HCT116 (cell line): ENCODE results near the gene ACAN. TPM values are rescaled to one million over a fixed set of nuclear protein-coding genes. Genes with fewer than 3 reads are reported as not detected.
A peak's percentile ranks its signal among the peaks of the same experiment; 100 is the strongest.

Source experiments
- ATAC-seq: fragments of 200-7000 bp; cut with Tn5 transposase; 2 replicates; pipeline ENCODE4 v1.9.1; 2020; ENCODE audit warnings: mild to moderate bottlenecking, moderate library complexity
- BruUV-seq: library from RNA; stranded (reverse); fragments of 400-500 nt; replicated peaks from 2 replicates; lab custom pipeline; 2021; lab: Mats Ljungman, UMichigan
- CTCF ChIA-PET: fragments of 300-600 bp; sonication (Branson Sonifier 250); formaldehyde crosslinking; loops from one replicate; lab custom pipeline; 2021; ENCODE audit warnings: antibody characterized with exemption; lab: Charles Lee
- POLR2A ChIA-PET: fragments of 300-600, 350-600 bp; sonication (Branson Sonifier 250); formaldehyde crosslinking; loops from one replicate; lab custom pipeline; 2021; ENCODE audit warnings: antibody characterized with exemption; lab: Charles Lee
- RAD21 ChIA-PET, 2 experiments: fragments of 300-600 bp; sonication (Branson Sonifier 250); formaldehyde crosslinking; loops; one replicate each; lab custom pipeline; 2023; ENCODE audit warnings: low total read pairs in 2 of 2; ENCODE audit not compliant: uncharacterized antibody in 2 of 2, unreplicated experiment in 2 of 2, low non-redundant PET in 1 of 2; lab: Charles Lee
- DNase-seq: peaks from one replicate; pipeline ENCODE4 v3.0.0-alpha.2; 2010; ENCODE audit warnings: low read depth, low spot score
- H2AFZ ChIP-seq: fragments of 200-600 bp; shearing (Covaris generic), sonication (generic); 2 replicates; pipeline ENCODE4 v1.6.1; 2017; ENCODE audit warnings: low read depth, mixed run types, mixed read lengths, antibody characterized with exemption, low read length; ENCODE audit not compliant: poor library complexity, severe bottlenecking
- H3K27ac ChIP-seq: 2 replicates; pipeline ENCODE4 v1.5.1; 2012; ENCODE audit warnings: low read depth, low read length
- H3K27me3 ChIP-seq: fragments of 200-600 bp; sonication (generic); 2 replicates; pipeline ENCODE4 v1.6.1; 2016; ENCODE audit warnings: mixed run types, low read length, mixed read lengths; ENCODE audit not compliant: insufficient read depth
- H3K36me3 ChIP-seq, 2 experiments: fragments of 200-500 bp in 1 of 2; fragments of 200-600 bp in 1 of 2; sonication (Bioruptor generic) in 1 of 2; sonication (generic) in 1 of 2; 2 replicates each; pipeline versions ENCODE4 v1.5.1 to v1.6.1; 2014 to 2016; ENCODE audit warnings: low read length in 2 of 2, inconsistent platforms in 1 of 2, mixed read lengths in 1 of 2, mixed run types in 1 of 2; ENCODE audit not compliant: insufficient read depth in 2 of 2, control insufficient read depth in 1 of 2
- H3K4me1 ChIP-seq, 2 experiments: fragments of 200-600 bp in 1 of 2; sonication (generic) in 1 of 2; 2 replicates each; pipeline versions ENCODE4 v1.5.1 to v1.6.1; 2012 to 2017; ENCODE audit warnings: low read length in 2 of 2, inconsistent platforms in 1 of 2, mild to moderate bottlenecking in 1 of 2, mixed read lengths in 1 of 2, mixed run types in 1 of 2, moderate library complexity in 1 of 2; ENCODE audit not compliant: insufficient read depth in 2 of 2, control insufficient read depth in 1 of 2
- H3K4me2 ChIP-seq: fragments of 200-600 bp; sonication (generic); 2 replicates; pipeline ENCODE4 v1.6.1; 2017; ENCODE audit warnings: mixed run types, low read length, mixed read lengths
- H3K4me3 ChIP-seq, 2 experiments: fragments of 200-600 bp in 1 of 2; sonication (generic) in 1 of 2; replicated peaks in 1 of 2; 2 replicates each; pipeline ENCODE4 v1.5.1; 2011 to 2016; ENCODE audit warnings: low read length in 2 of 2, control low read depth in 1 of 2, low read depth in 1 of 2, mild to moderate bottlenecking in 1 of 2, mixed read lengths in 1 of 2, mixed run types in 1 of 2
- H3K79me2 ChIP-seq: fragments of 200-600 bp; sonication (generic); 2 replicates; pipeline ENCODE4 v1.6.1; 2017; ENCODE audit warnings: mild to moderate bottlenecking, mixed run types, low read length, moderate library complexity, mixed read lengths; ENCODE audit not compliant: insufficient read depth
- H3K9ac ChIP-seq: fragments of 200-600 bp; sonication (generic); 2 replicates; pipeline ENCODE4 v1.6.1; 2016; ENCODE audit warnings: low read length, mixed read lengths
- H3K9me2 ChIP-seq: fragments of 200-600 bp; sonication (generic), shearing (Covaris generic); 2 replicates; pipeline ENCODE4 v1.6.1; 2017; ENCODE audit warnings: mixed run types, mild to moderate bottlenecking, moderate library complexity; ENCODE audit not compliant: insufficient read depth
- H3K9me3 ChIP-seq, 2 experiments: fragments of 200-500 bp in 1 of 2; fragments of 200-600 bp in 1 of 2; sonication (Bioruptor generic) in 1 of 2; sonication (generic) in 1 of 2; 2 replicates each; pipeline ENCODE4 v1.6.1; 2014 to 2017; ENCODE audit warnings: low read length in 2 of 2, mixed read lengths in 2 of 2, inconsistent platforms in 1 of 2, low read depth in 1 of 2, mild to moderate bottlenecking in 1 of 2, mixed run types in 1 of 2, moderate library complexity in 1 of 2; ENCODE audit not compliant: control insufficient read depth in 1 of 2, insufficient read depth in 1 of 2
- H4K20me1 ChIP-seq: fragments of 200-600 bp; sonication (generic), shearing (Covaris generic); 2 replicates; pipeline ENCODE4 v1.6.1; 2017; ENCODE audit warnings: mixed run types, mild to moderate bottlenecking, moderate library complexity; ENCODE audit not compliant: insufficient read depth
- CBX3 ChIP-seq: IDR thresholded peaks from 2 replicates; pipeline ENCODE4 v1.6.1; 2012; ENCODE audit warnings: low read depth
- EZH2phosphoT487 ChIP-seq: fragments of 200-600 bp; IDR thresholded peaks from 2 replicates; pipeline ENCODE4 v1.6.1; 2018; ENCODE audit warnings: antibody characterized with exemption, borderline replicate concordance
- JUND ChIP-seq: IDR thresholded peaks from 2 replicates; pipeline ENCODE4 v1.6.1; 2012
- MAX ChIP-seq: IDR thresholded peaks from 2 replicates; pipeline ENCODE4 v1.6.1; 2012
- POLR2AphosphoS5 ChIP-seq: IDR thresholded peaks from 2 replicates; pipeline ENCODE4 v1.6.1; 2011; ENCODE audit warnings: mild to moderate bottlenecking, low read depth, low read length, moderate library complexity
- SIN3A ChIP-seq: IDR thresholded peaks from 2 replicates; pipeline ENCODE4 v1.6.1; 2012; ENCODE audit warnings: low read depth
- SP1 ChIP-seq: IDR thresholded peaks from 2 replicates; pipeline ENCODE4 v1.6.1; 2012; ENCODE audit warnings: low read depth
- TCF7L2 ChIP-seq: IDR thresholded peaks from 2 replicates; pipeline ENCODE4 v1.7.0; 2011; ENCODE audit warnings: borderline replicate concordance, inconsistent platforms; ENCODE audit not compliant: insufficient read depth, insufficient read length; ENCODE audit errors: extremely low read depth
- YY1 ChIP-seq: IDR thresholded peaks from 2 replicates; pipeline ENCODE4 v1.6.1; 2011; ENCODE audit warnings: low read length, low read depth, moderate library complexity, mild to moderate bottlenecking; ENCODE audit not compliant: insufficient replicate concordance; ENCODE audit errors: extremely low read depth
- ZNF274 ChIP-seq: fragments of 200-500 bp; sonication (Bioruptor generic); IDR thresholded peaks from 2 replicates; pipeline ENCODE4 v1.6.1; 2014; ENCODE audit warnings: mild to moderate bottlenecking, low read depth, low read length, inconsistent platforms
- intact Hi-C: fragments of 100-400 bp; cut with micrococcal nuclease; formaldehyde crosslinking; loops from 2 replicates; pipeline ENCODE4 v1.10.0; 2022
- total RNA-seq: library from RNA; stranded (reverse); gene quantifications from one replicate; pipeline ENCODE4 v1.2.1, GENCODE V29; 2021; ENCODE audit not compliant: unreplicated experiment
- TF ChIP-seq, protein P1 (sequence below): IDR thresholded peaks from 2 replicates; pipeline ENCODE4 v1.6.1; 2012; ENCODE audit warnings: low read depth

The ACAN gene
- total RNA-seq, 1 experiment from 2014 or later, result not detected

GRCh38 chr15:88813960-88814359 lies 10.7 kb downstream of the ACAN start:
- Histone ChIP-seq H3K4me2 (no peak overlapping the region), H3K9me2 (no peaks in the 10 kb centered on the region), H3K79me2 (no peaks in the 10 kb centered on the region), H2AFZ (peak overlapping the region; percentile 21), H3K4me3 (no peak overlapping the region), H4K20me1 (no peaks in the 10 kb centered on the region), H3K4me1 (peaks cover 2 to 10% of the 10 kb centered on the region in 2 experiments; a peak in 3 of 4 replicates), H3K36me3 (no peaks in the 10 kb centered on the region), H3K27ac (no peak overlapping the region), H3K27me3 (peaks cover 7% of the 10 kb centered on the region), H3K9me3 (no peaks in the 10 kb centered on the region), H3K9ac (no peak overlapping the region)
- intact Hi-C loops, result no loop called here
- BruUV-seq, result no TSS peak
- no peak for DNase-seq
- no peak for ATAC-seq
- POLR2A ChIA-PET, result no interaction called here
- RAD21 ChIA-PET, result no interaction called here
- CTCF ChIA-PET, result interaction anchor here (1.2 kb wide), 1 partner anchor 9 kb away, joined by 3 read pairs; no protein-coding TSS in a partner anchor
- TF ChIP-seq EZH2phosphoT487, result no peak
- TF ChIP-seq MAX, result no peak
- TF ChIP-seq, protein P1, sequence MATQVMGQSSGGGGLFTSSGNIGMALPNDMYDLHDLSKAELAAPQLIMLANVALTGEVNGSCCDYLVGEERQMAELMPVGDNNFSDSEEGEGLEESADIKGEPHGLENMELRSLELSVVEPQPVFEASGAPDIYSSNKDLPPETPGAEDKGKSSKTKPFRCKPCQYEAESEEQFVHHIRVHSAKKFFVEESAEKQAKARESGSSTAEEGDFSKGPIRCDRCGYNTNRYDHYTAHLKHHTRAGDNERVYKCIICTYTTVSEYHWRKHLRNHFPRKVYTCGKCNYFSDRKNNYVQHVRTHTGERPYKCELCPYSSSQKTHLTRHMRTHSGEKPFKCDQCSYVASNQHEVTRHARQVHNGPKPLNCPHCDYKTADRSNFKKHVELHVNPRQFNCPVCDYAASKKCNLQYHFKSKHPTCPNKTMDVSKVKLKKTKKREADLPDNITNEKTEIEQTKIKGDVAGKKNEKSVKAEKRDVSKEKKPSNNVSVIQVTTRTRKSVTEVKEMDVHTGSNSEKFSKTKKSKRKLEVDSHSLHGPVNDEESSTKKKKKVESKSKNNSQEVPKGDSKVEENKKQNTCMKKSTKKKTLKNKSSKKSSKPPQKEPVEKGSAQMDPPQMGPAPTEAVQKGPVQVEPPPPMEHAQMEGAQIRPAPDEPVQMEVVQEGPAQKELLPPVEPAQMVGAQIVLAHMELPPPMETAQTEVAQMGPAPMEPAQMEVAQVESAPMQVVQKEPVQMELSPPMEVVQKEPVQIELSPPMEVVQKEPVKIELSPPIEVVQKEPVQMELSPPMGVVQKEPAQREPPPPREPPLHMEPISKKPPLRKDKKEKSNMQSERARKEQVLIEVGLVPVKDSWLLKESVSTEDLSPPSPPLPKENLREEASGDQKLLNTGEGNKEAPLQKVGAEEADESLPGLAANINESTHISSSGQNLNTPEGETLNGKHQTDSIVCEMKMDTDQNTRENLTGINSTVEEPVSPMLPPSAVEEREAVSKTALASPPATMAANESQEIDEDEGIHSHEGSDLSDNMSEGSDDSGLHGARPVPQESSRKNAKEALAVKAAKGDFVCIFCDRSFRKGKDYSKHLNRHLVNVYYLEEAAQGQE, result no peak
- TF ChIP-seq ZNF274, result no peak

DNA sequence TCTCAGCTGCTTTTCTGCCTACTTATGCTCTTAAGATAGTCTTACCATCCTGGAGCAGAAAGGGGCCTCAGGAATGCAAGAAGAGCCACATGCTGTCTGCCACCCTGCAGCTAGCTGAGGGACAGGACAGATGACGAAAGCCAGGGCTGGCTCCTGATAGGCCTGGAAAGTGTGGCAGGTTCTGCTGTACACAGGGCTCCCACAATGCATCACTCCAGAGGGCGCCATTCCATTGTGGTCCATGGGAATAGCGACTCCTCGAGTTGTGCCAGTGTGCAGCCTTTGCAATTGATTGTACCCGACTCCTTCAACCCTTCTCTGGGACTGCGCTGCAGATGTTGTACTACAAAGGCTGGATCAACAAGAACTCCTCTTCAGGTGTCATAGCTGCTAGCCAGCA lies 11.2 kb downstream of the ACAN start:
- CTCF ChIA-PET, result interaction anchor here (1.2 kb wide), 1 partner anchor 8 kb away, joined by 3 read pairs; no protein-coding TSS in a partner anchor
- TF ChIP-seq SP1 (no peak), POLR2AphosphoS5 (no peak), YY1 (no peak), SIN3A (no peak), MAX (no peak), EZH2phosphoT487 (no peak), TCF7L2 (no peak), CBX3 (no peak), JUND (no peak)
- TF ChIP-seq, protein P1, result no peak

More for the DNA sequence above, 11.2 kb downstream of the ACAN start:
- H3K9ac ChIP-seq, result no peak overlapping the region
- peaks cover 7% of the 10 kb centered on the region for H3K27me3 ChIP-seq
- H3K79me2 ChIP-seq, result no peaks in the 10 kb centered on the region
- intact Hi-C loops, result no loop called here
- ATAC-seq (peak; percentile 73), DNase-seq (no peak)
- H3K9me2 ChIP-seq, result no peaks in the 10 kb centered on the region
- H3K27ac ChIP-seq, result no peak overlapping the region
- no peaks in the 10 kb centered on the region for H3K9me3 ChIP-seq
- no peak overlapping the region for H3K4me3 ChIP-seq
- RAD21 ChIA-PET, result no interaction called here
- no peak overlapping the region for H3K4me2 ChIP-seq
- no TSS peak for BruUV-seq
- POLR2A ChIA-PET, result no interaction called here
- H4K20me1 ChIP-seq, result no peaks in the 10 kb centered on the region
- no peaks in the 10 kb centered on the region for H3K36me3 ChIP-seq
- peak overlapping the region; percentile 21 for H2AFZ ChIP-seq
- H3K4me1 ChIP-seq, result peaks cover 2 to 10% of the 10 kb centered on the region in 2 experiments; a peak in 3 of 4 replicates
